Measurements from ENCODE around the gene GPC6.

Gene GPC6

DNA sequence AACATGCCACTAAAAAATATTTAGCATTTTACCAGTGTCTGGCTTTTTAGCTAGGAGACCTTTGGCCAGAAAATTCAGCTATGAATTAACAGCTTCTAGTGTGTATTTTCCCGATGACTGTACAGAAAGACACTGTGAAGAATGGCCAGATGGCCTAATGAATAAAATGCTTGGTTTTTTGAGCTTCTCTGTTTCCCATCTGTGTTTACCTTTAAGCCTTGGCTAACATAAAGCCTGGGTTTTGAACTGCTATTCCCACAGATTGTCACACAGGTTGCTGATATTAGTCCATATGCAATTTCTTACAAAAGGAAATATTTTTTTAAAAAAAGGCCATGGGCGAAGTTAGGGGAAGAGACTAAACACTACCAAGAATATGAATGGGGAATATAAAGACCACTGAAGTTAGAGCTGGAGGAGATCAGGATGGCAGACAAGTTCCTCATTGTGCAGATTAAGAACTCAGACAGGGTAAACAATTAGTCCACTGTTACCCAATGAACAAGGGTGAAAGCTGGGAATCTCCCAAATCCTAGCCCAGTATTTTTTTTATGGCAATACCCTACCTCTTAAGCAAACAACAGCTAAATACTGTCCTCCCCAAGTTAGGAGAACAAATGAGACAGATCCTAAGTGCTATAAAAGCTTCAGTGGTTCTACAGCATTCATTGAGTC lies 1157.8 kb downstream of the GPC6 start:
- TF ChIP-seq, protein P1, sequence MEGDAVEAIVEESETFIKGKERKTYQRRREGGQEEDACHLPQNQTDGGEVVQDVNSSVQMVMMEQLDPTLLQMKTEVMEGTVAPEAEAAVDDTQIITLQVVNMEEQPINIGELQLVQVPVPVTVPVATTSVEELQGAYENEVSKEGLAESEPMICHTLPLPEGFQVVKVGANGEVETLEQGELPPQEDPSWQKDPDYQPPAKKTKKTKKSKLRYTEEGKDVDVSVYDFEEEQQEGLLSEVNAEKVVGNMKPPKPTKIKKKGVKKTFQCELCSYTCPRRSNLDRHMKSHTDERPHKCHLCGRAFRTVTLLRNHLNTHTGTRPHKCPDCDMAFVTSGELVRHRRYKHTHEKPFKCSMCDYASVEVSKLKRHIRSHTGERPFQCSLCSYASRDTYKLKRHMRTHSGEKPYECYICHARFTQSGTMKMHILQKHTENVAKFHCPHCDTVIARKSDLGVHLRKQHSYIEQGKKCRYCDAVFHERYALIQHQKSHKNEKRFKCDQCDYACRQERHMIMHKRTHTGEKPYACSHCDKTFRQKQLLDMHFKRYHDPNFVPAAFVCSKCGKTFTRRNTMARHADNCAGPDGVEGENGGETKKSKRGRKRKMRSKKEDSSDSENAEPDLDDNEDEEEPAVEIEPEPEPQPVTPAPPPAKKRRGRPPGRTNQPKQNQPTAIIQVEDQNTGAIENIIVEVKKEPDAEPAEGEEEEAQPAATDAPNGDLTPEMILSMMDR (IDR thresholded peaks at IDR 0.05; ENCODE audit: low read depth, low read length) = no peak
- no peak for DNase-seq (ENCODE audit: extremely low read depth, low read depth)

DNA sequence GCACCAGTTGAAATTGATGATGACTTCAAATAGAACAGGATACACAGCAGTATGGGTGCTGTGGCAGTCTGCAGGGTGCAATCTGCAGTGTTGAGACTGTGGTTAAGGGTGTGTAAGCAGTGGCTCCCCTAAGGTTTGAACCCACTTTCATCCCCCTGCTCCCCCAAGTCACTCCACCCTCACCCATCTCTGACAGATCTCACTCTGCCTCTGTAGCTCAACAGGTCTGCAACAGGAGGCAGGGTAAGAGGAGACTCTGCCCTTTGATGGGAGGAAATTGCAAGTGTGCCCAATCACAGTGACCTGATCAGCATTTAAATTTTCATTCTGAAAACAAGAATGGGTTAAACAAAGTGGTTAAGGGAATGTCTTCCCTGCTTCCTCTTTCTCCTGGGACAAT lies 1160.4 kb downstream of the GPC6 start:
- TF ChIP-seq, protein P1 (IDR thresholded peaks at IDR 0.05; ENCODE audit: low read depth, low read length) = no peak
- DNase-seq (ENCODE audit: extremely low read depth, low read depth) = no peak

DNA sequence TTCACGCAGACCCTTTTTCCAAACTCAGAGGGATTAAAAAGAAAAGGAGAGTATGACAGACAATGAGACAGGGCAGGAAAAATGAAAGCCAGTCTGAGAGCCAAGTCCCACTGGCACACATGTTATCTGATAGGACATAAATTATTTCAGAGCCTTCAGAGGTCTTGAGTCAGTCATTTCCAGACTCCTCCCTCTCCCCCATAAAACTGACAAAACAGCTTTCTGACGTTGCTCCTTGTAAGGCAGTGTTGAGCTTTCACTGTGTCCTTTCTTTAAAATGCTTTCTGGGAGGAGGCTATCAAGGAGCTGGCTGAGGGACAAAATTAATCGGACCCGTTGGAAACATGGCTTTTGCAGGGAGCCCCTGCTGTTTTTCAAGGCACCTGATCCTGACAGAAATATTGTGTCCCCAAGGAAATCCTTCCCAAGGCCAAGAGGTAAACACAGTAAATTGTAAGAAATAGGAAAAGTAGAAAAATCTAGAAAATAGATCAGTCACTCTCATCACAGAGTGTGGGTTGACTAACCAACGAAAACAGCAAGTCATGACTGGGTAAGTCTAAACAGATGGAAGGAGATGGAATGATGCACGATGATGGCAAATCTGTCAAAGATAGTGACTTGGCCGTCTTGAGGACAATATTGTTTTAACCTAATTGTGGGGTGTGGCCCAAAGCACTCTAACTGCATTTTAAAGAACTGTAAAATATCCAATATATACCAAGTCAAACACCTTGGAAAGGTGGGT lies 1163.2 kb downstream of the GPC6 start:
- TF ChIP-seq, protein P1 (IDR thresholded peaks at IDR 0.05; ENCODE audit: low read depth, low read length) = no peak
- DNase-seq (ENCODE audit: extremely low read depth, low read depth) = no peak

DNA sequence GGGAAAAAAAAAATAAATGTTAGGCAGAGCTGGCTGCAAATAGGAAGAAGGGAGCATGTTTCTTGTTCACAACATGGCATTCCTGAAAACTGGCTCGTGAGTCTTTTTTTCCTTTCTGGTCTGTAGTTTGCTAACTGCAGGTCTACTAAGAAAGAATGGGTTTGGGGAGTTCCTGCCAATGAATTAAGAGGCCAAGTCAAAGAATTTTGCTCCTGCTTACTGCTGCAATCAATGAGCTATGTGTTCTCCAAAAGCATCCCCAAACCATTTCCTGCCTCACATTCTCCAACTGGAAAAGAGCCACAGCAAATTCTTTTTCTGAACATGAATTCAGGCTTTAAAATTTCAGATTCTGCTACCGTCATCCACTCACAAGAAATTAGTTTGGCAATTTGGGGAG lies 1164.3 kb downstream of the GPC6 start:
- TF ChIP-seq, protein P1 (IDR thresholded peaks at IDR 0.05; ENCODE audit: low read depth, low read length) = no peak

DNA sequence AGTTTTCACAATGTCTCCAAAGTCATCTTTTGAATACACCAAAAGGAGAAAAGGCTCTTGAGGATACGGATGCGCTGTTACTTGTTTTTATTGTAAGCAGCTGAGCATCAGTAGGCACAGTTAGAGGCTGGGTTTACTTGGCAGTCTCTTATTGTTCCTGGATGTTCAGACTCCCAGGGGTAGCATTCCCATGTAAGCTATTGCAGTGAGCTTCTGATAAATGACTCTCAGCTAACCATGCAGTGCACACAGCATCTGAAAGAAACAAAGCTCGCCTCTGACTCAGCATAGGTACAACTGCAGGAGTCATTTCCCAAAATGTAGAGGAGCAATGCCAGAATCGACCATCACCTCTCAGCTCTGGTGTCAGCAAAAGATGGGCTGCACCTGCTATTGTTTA lies 1168.1 kb downstream of the GPC6 start:
- TF ChIP-seq, protein P1 (IDR thresholded peaks at IDR 0.05; ENCODE audit: low read depth, low read length) = no peak
- DNase-seq (ENCODE audit: extremely low read depth, low read depth) = no peak

More for the DNA sequence above, 1164.3 kb downstream of the GPC6 start:
- DNase-seq (ENCODE audit: extremely low read depth, low read depth) = no peak

DNA sequence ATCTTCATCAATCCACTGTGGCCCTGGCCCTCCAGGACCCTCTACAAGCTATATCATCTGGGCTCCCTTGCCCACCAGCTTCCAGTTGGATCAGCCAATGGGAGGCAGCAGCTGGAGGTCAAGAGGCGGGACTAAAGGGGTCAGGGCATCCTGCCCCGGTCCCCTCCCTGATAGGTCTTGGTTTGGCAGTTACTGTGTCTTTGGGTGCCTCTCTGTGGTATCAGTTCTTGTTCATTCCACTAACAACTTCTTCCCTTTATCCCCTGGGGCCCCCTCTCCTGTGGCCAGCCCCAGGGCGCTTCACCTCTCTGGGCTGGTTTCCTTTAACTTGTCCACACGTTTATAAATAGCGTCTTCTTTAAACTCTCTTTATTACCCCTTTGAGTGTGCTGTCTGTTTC lies 1169.3 kb downstream of the GPC6 start:
- TF ChIP-seq, protein P1 (IDR thresholded peaks at IDR 0.05; ENCODE audit: low read depth, low read length) = no peak

DNA sequence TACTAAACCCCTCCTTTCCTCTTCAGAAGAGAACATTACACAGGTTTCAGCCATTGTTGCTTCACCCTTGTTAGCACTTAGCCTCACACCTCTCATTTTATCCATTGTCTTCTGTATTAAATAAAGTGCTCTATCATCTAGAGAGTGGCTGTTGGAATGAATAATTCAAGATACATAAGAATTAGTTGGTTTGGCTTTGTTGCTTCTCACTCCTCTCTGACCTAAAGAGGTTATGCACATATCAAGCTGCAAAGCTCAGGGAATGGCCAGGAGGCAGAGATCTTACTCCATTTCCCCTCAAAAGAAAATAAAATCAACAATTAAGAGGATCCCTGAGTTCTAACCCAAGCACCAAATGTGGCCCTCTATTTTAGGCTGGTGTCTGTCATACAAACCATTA lies 1173.2 kb downstream of the GPC6 start:
- no peak for DNase-seq (ENCODE audit: extremely low read depth, low read depth)
- TF ChIP-seq, protein P1 (IDR thresholded peaks at IDR 0.05; ENCODE audit: low read depth, low read length) = no peak

More for the DNA sequence above, 1169.3 kb downstream of the GPC6 start:
- no peak for DNase-seq (ENCODE audit: extremely low read depth, low read depth)

Measured in AG09319 (cell line).